ENCODE results near the gene WIPF3. TPM values are rescaled to one million over a fixed set of nuclear protein-coding genes. Genes with fewer than 3 reads are reported as not detected.

WIPF3 gene
- total RNA-seq (1 to 10 TPM in 1 of 2 donors, under 1 TPM in 1; 0.20 to 2.8 TPM), polyA plus RNA-seq (under 1 TPM; 0.23 to 0.35 TPM)
- long read RNA-seq, donor 1 = 0 reads
- long read RNA-seq, donor 2 = 0 reads
- long read RNA-seq, donor 3 = 0 reads
- long read RNA-seq, donor 4 = 0 reads
- long read RNA-seq, donor 5 = 0 reads

DNA sequence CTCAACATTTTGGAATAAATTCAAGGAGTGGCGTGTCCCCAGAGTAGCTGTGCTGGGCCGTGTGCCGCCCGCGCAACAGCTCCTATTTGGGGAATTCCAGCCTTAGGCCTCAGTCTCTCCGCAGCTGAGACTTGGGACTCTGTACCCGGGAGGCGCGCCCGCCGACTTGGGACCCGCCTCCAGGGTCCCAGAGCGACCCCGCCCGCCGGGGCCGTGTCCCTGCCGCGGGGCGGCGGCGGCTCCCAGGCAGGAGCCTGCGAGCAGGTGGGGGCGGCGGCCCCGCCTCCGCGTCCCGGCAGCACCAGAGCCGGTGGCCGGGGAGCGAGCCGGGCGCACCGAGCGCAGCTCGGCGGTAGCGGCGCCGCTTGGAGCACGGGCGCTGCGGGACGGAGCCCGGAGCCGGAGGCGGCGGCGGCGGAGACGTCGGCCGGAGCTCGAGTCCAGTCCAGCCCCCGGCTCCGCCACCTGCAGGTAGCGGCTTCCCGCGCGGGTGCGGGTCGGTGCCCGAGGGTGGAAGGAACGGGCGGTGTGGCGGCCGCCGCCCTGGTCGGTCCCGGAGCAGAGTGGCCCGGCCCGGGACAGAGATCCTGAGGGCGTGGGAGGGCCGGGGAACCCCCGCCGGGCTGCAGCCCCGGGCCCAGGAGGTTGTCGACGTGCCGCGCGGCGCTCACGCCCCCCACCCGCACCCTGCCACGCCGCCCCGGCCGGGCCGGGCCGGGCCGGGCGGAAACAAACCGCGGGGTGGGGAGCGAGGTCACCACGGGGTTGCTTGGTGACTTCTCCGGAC, at the start of gene WIPF3:
WIPF3 (plus strand) TSS at position 301 of the 787 bp plus-strand sequence. CDS start 28,217 bp downstream, outside the sequence.
- WGBS, 2 donors = 2 to 5% methylated on average over 56 to 99 of the region's 99 CpGs
- peaks cover 19 to 90% (median 59%) of the 10 kb centered on the region in 3 donors for H3K27me3 ChIP-seq (ENCODE audit: control insufficient read depth in 3 of 3, insufficient read depth in 3 of 3, low read length in 2 of 3)
- peak; percentile 56 for ATAC-seq (ENCODE audit: insufficient read depth, low FRiP score)

GRCh38 chr7:29763266-29763665, 43.0 kb upstream of the WIPF3 start:
- no peak for ATAC-seq (ENCODE audit: insufficient read depth, low FRiP score)
- no peak for DNase-seq
- no peak overlapping the region for H3K4me3 ChIP-seq
- 74 to 76% methylated on average over 1 of the region's 1 CpG for whole genome bisulfite sequencing, 2 donors
- no peaks in the 10 kb centered on the region for H3K36me3 ChIP-seq (ENCODE audit: control insufficient read depth in 4 of 4, insufficient read depth in 4 of 4, low read length in 4 of 4)
- TF ChIP-seq, protein P1, sequence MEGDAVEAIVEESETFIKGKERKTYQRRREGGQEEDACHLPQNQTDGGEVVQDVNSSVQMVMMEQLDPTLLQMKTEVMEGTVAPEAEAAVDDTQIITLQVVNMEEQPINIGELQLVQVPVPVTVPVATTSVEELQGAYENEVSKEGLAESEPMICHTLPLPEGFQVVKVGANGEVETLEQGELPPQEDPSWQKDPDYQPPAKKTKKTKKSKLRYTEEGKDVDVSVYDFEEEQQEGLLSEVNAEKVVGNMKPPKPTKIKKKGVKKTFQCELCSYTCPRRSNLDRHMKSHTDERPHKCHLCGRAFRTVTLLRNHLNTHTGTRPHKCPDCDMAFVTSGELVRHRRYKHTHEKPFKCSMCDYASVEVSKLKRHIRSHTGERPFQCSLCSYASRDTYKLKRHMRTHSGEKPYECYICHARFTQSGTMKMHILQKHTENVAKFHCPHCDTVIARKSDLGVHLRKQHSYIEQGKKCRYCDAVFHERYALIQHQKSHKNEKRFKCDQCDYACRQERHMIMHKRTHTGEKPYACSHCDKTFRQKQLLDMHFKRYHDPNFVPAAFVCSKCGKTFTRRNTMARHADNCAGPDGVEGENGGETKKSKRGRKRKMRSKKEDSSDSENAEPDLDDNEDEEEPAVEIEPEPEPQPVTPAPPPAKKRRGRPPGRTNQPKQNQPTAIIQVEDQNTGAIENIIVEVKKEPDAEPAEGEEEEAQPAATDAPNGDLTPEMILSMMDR (IDR thresholded peaks at IDR 0.05; ENCODE audit: control extremely low read depth, extremely low read depth) = no peak
- peaks cover 0 to 2% (median 0%) of the 10 kb centered on the region in 4 donors for H3K9me3 ChIP-seq (ENCODE audit: control insufficient read depth in 4 of 4, insufficient read depth in 3 of 4, low read length in 3 of 4)
- peaks cover 0 to 35% (median 0%) of the 10 kb centered on the region in 3 donors for H3K27me3 ChIP-seq (ENCODE audit: control insufficient read depth in 3 of 3, insufficient read depth in 3 of 3, low read length in 2 of 3)
- H3K9ac ChIP-seq (ENCODE audit: insufficient read depth in 1 of 2, low read length in 2 of 2) = no peak overlapping the region
- no peak overlapping the region for H3K27ac ChIP-seq (ENCODE audit: low read depth in 1 of 2, low read length in 1 of 2)
- no peaks in the 10 kb centered on the region for H3K4me1 ChIP-seq (ENCODE audit: control insufficient read depth in 5 of 5, insufficient read depth in 5 of 5, low read length in 5 of 5)

More for the DNA sequence above, at the start of gene WIPF3:
- Histone ChIP-seq H3K4me3 (peak within 1 kb of the TSS; percentile 39), H3K9ac (ENCODE audit: insufficient read depth in 1 of 2, low read length in 2 of 2) (no peak within 1 kb of the TSS), H3K9me3 (ENCODE audit: control insufficient read depth in 4 of 4, insufficient read depth in 3 of 4, low read length in 3 of 4) (no peaks in the 10 kb centered on the region), H3K27ac (ENCODE audit: low read depth in 1 of 2, low read length in 1 of 2) (peak within 1 kb of the TSS in 1 of 2 donors; percentile 48), H3K36me3 (ENCODE audit: control insufficient read depth in 4 of 4, insufficient read depth in 4 of 4, low read length in 4 of 4) (no peaks in the 10 kb centered on the region), H3K4me1 (ENCODE audit: control insufficient read depth in 5 of 5, insufficient read depth in 5 of 5, low read length in 5 of 5) (peaks cover 0 to 11% (median 0%) of the 10 kb centered on the region in 5 donors)
- TF ChIP-seq, protein P1 (IDR thresholded peaks at IDR 0.05; ENCODE audit: control extremely low read depth, extremely low read depth) = no peak
- peak in 2 of 3 donors; percentile 19 to 23 for DNase-seq

GRCh38 chr7:29764227-29764626, 42.1 kb upstream of the WIPF3 start:
- peaks cover 0 to 33% (median 0%) of the 10 kb centered on the region in 3 donors for H3K27me3 ChIP-seq (ENCODE audit: control insufficient read depth in 3 of 3, insufficient read depth in 3 of 3, low read length in 2 of 3)
- 40 to 41% methylated on average over 2 of the region's 2 CpGs for WGBS, 2 donors
- DNase-seq = no peak

More at GRCh38 chr7:29764227-29764626, 42.1 kb upstream of the WIPF3 start:
- peaks cover 0 to 2% (median 0%) of the 10 kb centered on the region in 4 donors for H3K9me3 ChIP-seq (ENCODE audit: control insufficient read depth in 4 of 4, insufficient read depth in 3 of 4, low read length in 3 of 4)
- H3K4me3 ChIP-seq = no peak overlapping the region
- H3K36me3 ChIP-seq (ENCODE audit: control insufficient read depth in 4 of 4, insufficient read depth in 4 of 4, low read length in 4 of 4) = no peaks in the 10 kb centered on the region
- H3K4me1 ChIP-seq (ENCODE audit: control insufficient read depth in 5 of 5, insufficient read depth in 5 of 5, low read length in 5 of 5) = no peaks in the 10 kb centered on the region
- H3K27ac ChIP-seq (ENCODE audit: low read depth in 1 of 2, low read length in 1 of 2) = no peak overlapping the region
- no peak overlapping the region for H3K9ac ChIP-seq (ENCODE audit: insufficient read depth in 1 of 2, low read length in 2 of 2)
- ATAC-seq (ENCODE audit: insufficient read depth, low FRiP score) = no peak
- TF ChIP-seq, protein P1 (IDR thresholded peaks at IDR 0.05; ENCODE audit: control extremely low read depth, extremely low read depth) = no peak
